Left ventricle myocardium superior (tissue), 1 donor: Measurements from ENCODE around the gene POLR3H. TPM values are rescaled to one million over a fixed set of nuclear protein-coding genes. Genes with fewer than 3 reads are reported as not detected.

Experiments
- total RNA-seq: library from RNA; stranded (reverse); fragmentation: NEBNext Ultra II Directional; extraction: Animal tissue kit (Norgen Biotek cat#: 25700); gene quantifications from one replicate; pipeline ENCODE4 v1.2.1, GENCODE V29; 2021
- donor health status: DM: no; HTN: yes; CAD: no; lungs with severe emphysema.

POLR3H gene
- total RNA-seq, 1 donor from 2014 or later, result 17.9 TPM

Other genes with a start within 250 kb of the POLR3H start
- gene ZC3H7B, start 242.9 kb downstream of the POLR3H start, total RNA-seq, result 47.6 TPM
- 25.4 TPM for gene TEF, start 162.5 kb downstream of the POLR3H start, total RNA-seq
- gene TOB2, start 97.7 kb downstream of the POLR3H start, total RNA-seq, result 71.8 TPM
- 20.2 TPM for gene PHF5A, start 75.8 kb downstream of the POLR3H start, total RNA-seq
- gene ACO2, start 75.4 kb downstream of the POLR3H start, total RNA-seq, result 887 TPM
- 223 TPM for gene CSDC2, start 16.5 kb upstream of the POLR3H start, total RNA-seq
- 12.9 TPM for gene PMM1, start 45.4 kb upstream of the POLR3H start, total RNA-seq
- gene DESI1, start 76.6 kb upstream of the POLR3H start, total RNA-seq, result 53.6 TPM
- 172 TPM for gene XRCC6, start 76.8 kb upstream of the POLR3H start, total RNA-seq
- gene SNU13, start 144.4 kb upstream of the POLR3H start, total RNA-seq, result 229 TPM
- 0.57 TPM for gene MEI1, start 155.0 kb upstream of the POLR3H start, total RNA-seq